ENCODE measurements around the gene ZNF574.

GRCh38 chr19:42091300-42091699 lies 15.3 kb downstream of the ZNF574 start:
- TF ChIP-seq CTCF (IDR thresholded peaks at IDR 0.05; ENCODE audit: insufficient read depth, low read depth, low read length) (no peak), EZH2 (IDR thresholded peaks at IDR 0.05; ENCODE audit: insufficient read depth, low read length) (no peak)

Measured in astrocyte (in vitro differentiated cells and primary cell).